HG02840 (cell line): ENCODE measurements around the gene PTGR2.
"Not testable (repeated sequence)": the region's sequence is repeated elsewhere in the genome, so short reads cannot be mapped to it uniquely, and the experiment has no call there.

ENCODE experiments used
- ATAC-seq: cut with Tn5 transposase; IDR thresholded peaks from one replicate; pipeline ENCODE4 v1.9.1; 2021; ENCODE audit warnings: mild to moderate bottlenecking, moderate library complexity, moderate number of reproducible peaks; ENCODE audit not compliant: unreplicated experiment, low FRiP score

The PTGR2 gene

DNA sequence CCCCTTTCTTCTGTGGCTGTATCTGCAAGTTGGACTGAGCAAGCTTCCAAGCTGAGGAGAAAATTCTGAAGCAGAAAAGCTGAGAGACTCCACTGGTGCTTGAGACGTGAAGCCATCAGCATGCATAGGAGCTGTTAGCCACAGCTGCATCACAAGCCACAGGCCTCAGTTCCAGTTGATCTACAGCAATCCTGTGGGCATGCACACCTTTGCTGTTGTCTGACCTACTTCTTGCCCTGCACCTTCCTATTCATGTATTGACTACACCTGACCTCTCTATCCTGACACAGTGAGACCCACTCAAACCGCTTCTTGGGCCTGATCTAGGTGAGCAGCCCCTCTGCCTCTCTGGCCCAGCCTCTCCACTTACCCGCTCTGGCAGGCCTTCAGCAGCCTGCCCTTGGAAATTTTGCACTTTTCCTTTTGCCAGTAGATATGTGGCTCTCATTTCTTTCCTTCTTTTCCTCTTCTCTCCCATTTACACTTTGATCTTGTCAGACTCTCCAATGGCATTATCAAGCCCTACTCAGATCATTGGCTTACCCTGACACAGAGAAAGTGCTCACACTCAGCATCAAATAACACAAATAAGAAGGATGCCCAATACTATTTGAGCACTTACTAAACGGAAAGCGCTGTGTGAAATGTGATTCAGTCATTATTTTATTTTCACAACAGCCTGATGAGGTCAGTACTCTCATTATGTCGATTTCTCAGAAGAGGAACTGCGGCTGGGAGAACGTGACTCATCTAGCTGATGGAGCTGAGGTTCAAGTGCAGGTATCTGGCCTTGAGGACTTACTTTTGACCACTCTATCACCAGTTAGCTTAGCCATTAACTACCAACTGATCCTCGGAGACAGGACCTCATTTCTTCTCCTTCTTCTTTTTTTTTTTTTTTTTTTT lies 21.9 kb upstream of the PTGR2 start:
- no peak for ATAC-seq

DNA sequence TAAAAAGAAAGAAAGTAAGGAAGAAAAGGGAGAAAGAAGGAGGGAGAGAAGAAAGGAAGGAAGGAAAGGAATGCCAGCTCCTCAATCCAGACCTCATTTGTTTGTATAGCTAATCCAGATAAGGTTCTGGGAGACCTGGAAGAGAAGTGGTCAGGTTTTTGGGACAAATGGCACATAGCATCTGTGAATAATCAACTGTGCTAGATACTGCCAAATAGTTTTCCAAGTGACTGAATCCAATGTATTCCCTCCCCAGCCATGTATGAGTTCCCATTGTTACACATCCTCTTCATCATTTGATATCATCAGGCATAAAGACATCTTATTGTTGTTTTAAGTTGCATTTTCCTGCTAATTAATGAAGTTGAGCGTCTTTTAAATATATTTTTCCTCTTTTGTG lies 18.6 kb upstream of the PTGR2 start:
- no peak for ATAC-seq

DNA sequence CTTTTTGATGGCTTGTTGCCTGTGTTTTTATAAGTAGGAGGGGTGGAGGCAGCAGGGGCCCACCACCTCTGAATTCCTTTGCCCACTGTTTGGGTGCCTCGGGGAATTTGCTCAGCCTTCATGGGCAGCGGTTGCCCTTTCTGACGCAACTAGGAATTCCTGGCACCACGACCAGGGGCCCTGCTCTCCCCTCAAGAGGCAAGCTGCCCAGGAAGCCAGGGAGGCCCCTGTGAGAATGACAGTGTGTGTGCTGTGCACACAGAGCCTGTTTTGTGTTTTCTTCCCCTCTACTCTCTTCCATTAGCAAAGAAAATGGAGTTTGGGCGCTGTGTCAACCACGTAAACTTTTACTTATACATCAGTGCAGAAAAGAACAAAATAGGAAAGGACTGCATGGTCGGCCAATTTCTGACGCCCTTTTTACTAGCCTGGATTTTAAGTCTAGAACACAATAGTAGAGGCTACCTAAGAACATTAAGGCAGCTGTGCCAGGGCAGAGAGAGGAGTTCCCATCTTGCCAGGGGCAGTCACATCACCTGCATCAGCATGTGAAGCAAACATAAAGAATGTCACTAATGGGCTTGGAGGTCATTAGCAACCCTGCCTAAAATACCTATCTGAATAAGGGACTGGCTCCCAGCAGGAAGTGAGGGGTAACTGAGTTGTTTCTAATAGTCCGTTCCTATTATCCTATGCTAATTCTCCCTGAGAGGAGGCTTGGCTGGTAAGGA lies 17.9 kb upstream of the PTGR2 start:
- no peak for ATAC-seq

DNA sequence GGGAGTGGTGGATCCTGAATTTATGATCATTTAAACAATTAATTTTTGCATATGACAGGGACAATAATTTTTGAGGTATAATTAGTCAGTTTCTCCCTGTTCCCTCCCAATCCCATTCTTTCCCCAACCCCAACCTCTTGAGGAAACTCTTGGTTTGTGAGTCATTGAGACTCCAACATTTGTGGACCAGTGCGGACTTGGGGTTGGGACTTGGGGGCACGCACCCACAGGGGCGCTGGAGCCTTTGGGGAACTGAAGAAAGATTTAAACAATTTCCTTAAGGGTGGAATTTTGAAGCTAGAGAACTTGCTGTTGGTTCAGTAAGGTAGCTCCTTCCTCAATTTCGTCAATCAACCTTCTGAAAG lies 17.4 kb upstream of the PTGR2 start:
- ATAC-seq, result no peak

DNA sequence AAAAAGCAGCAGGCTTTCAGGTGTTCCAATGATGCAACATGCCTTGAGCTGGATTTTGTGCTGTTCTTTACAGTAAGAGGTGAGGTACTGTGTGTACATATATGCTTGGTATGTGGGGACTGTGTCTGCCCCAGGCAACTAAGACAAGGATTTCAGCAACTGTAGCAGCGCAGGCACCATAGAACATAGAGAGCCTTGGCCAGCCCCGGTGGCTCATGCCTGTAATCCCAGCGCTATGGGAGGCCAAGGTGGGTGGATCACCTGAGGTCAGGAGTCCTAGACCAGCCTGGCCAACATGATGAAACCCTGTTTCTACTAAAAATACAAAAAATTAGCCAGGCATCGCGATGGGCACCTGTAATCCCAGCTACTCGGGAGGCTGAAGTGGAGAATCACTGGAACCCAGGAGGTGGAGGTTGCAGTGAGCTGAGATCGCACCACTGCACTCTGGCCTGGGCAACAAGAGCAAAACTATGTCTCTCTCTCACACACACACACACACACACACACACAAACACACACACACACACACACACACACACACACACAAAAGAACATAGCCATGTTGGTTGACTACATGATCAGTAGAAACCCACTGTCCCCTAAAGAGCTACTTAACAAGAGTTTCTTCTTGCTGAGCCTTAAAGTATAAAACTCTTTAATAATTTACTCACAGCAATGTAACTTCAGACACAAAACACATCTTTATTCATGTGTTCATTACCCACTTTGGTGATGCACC lies 13.2 kb upstream of the PTGR2 start:
- not testable (repeated sequence) for ATAC-seq

DNA sequence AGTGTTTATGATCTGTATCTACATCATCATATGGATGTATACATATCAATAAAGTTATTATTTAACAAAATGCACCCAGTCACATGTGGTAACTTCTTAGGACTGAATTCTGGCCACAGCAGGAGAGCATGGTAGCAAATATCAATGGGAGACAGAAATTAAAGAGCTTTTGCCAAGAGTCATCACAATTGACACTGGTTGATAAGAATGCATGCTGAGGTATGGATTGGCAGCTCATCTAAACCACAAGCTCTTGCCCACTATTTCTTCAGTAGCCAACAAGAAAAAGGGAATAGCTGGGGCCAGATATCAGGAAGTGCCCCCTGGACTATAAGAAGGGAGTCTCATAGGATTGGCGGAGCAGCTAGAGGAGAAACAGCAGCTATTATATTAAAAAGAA lies 9.4 kb upstream of the PTGR2 start:
- ATAC-seq, result no peak

DNA sequence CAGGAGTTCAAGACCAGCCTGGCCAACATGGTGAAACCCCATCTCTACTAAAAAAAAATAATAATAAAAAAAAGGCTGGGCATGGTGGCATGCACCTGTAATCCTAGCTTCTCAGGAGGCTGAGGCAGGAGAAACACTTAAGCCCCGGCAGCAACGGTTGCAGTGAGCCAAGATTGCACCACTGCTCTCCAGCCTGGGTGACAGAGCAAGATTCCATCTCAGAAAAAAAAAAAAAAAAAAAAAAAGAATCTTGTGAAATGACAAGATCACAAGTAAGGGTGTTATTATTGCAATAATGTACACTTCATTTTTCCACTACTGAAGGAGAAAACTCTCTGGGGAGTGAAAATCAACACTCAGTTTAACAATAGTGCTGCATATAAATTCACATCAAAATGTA lies 8.8 kb upstream of the PTGR2 start:
- ATAC-seq, result no peak

DNA sequence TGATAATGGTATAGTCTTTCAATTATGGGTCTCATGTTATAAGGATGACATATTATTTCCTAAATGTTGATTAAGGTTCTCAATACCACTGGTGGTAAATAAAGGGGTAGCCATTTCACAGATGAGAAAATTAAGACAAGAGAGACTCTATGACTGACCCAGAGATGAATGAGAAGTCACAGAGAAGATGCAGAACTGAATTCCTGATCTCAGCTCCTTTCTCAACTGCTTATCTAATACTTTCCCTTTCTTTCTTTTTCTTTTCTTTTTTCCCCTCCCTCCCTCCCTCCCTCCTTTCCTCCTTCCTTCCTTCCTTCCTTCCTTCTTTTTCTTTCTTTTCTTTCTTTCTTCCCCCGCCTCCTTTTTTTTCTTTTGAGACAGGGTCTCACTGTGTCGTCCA lies 8.3 kb upstream of the PTGR2 start:
- no peak for ATAC-seq

DNA sequence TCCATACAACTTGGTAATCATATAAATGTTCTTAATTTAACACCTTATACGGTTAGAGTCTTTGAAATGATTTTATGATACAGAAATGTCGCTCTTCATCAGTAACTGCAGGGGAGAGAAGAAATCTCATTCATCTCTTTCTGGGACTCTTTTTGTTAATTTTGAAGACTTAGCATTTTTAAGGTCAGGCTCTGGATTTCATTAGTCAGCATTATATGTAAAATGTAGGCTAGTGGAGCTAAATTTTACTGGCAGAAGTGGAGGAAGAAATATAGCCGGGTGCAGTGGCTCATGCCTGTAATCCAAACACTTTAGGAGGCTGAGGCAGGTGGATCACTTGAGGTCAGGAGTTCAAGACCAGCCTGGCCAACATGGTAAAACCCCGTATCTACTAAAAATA lies 4.7 kb upstream of the PTGR2 start:
- ATAC-seq, result no peak

DNA sequence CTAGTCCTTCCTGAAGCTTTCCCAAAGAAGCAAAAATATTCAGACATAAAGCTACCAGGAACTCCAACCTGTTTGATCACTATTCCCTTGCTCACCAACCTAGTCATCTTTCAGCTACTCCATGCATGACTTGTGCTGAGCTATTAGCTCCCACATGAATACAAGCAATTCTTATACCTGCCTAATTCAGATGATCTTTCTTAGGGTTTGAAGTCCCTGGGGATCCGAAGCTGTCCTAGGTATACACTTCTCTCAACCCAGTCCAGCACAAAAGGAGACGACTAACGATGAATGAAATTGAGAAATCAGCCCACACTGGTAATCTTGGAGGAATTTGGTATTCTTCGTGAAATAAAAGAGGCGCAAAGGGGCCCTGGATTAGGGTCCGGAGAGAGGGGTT lies 631 bp upstream of the PTGR2 start:
- ATAC-seq, result no peak

DNA sequence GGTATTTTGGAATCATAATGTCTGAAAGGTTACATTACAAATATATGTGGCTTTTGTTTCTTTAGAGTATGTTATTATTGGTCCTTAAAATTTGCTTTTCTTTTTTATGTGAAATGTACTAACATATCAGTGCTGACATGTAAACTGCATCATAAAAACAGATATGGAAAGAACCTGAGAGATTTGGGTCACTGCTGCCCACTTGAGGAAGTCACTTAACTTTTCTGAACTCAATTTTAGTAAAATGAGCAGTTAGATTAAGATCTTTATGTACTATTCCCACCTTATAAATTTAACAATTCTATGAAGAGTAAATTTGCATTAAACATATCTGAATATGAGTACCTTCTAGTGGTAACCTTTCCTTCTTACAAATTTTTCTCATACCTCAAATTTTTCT lies 7.5 kb downstream of the PTGR2 start:
- no peak for ATAC-seq

DNA sequence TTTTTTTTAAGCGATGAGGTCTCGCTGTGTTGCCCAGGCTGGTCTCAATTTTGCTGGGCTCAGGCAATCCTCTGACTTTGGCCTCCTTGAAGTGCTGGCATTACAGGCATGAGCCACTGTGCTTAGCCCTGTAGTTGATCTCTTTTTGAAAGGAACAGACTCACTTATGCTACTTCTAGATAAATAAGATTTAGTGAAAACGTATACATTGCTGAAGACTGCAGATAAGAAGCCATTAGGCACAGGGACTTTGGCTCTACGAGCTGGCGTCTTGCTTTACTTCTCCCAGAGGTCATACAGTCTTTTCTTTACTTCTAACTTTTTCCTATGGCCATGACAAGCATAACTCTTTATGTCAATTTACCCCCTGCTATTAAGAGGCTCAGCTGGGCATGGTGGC lies 9.4 kb downstream of the PTGR2 start:
- ATAC-seq, result no peak

DNA sequence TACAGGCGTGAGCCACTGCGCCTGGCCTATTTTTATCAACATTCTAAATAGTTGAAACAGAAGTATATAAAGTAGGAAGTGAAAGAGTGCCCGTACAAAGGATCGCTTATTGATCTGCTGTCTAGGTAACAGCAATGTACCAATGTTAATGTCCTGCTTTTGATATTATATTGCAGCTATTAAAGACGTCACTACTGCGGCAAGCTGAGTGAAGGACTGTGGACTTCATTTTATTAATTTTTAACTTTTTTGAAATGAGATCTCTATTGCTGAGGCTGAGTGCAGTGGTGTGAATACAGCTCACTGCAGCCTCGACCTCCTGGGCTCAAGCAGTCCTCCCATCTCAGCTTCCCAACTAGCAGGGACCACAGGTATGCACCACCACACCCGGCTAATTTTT lies 10.8 kb downstream of the PTGR2 start:
- no peak for ATAC-seq

DNA sequence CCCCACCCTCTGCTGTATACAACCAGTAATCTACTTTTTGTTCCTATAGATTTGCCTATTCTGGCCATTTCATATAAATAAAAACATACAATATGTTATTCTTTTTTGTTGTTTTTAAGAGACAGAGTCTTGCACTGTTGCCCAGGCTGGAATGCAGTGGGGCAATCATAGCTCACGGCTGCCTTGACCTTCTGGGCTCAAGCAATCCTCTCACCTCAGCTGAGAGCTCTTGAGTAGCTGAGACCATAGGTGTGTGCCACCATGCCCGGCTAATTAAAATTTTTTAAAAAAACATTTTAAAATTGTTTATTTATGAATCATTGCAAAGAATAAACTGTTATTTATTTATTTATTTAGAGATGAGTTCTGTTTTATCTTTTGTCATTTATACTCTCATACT lies 11.6 kb downstream of the PTGR2 start:
- ATAC-seq, result no peak

DNA sequence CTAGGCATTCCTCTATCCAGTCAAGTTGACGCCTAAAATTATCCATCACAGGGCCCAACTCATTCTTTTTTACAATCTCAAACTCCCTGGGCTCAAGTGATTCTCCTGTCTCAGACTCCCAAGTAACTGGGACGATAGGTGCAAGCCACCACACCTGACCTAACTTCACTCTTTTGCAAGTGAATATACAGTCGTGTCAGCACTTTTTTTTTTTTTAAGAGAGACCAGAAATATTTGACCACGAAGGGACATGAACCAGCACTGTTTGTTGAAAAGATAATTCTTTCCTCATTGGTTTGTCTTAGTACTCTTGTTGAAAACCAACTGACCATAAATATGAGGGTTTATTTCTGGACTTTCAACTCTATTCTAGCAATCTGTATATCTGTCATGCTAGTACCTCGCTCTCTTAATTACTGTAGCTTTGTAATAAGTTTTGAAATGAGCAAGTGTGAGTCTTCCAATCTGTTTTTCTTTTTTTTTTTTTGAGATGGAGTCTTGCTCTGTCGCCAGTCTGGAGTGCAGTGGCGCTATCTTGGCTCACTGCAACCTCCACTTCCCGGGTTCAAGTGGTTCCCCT lies 14.0 kb downstream of the PTGR2 start:
- ATAC-seq, result no peak

DNA sequence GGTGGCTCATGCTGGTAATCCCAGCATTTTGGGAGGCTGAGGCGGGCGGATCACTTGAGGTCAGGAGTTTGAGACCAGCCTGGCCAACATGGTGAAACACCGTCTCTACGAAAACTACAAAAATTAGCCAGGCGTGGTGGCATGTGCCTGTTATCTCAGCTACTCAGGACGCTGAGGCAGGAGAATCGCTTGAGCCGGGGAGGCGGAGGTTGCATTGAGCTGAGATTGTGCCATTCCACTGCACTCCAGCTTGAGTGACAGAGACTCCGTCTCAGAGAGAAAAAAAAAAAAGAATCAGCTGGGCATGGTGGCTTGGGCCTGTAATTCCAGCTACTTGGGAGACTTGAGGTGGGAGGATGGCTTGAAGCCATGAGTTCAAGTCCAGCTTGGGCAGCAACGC lies 18.1 kb downstream of the PTGR2 start:
- not testable (repeated sequence) for ATAC-seq

DNA sequence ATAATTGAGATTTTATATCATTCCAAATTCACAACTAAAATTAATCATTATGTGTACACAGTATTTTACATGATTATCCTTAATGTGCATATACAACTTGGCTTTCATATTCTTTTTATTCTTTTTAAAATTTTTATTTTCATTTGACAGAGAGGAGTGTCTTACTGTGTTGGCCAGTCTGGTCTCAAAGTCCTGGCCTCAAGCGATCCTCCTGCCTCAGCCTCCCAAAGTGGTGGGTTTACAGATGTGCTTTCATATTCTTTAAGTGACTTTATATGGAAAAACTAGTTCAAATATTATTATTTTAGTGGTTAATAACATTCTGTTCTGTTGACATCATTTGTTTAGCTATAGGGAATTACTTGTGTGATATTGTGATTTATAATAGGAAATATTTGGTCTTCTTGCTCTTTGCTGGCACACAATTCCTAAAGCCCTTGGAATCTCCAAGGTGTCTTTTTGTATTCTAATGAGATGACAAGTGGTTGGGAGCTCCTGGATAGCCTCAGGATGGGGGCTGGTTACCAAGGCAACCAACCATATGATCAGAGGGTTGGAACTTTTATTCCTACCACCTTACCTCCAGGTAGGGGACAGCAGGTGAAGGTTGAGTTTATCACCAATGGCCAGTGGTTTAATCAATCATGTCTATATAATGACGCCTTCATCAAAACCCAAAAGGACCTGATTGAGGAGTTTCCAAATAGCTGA lies 19.0 kb downstream of the PTGR2 start:
- ATAC-seq, result no peak

DNA sequence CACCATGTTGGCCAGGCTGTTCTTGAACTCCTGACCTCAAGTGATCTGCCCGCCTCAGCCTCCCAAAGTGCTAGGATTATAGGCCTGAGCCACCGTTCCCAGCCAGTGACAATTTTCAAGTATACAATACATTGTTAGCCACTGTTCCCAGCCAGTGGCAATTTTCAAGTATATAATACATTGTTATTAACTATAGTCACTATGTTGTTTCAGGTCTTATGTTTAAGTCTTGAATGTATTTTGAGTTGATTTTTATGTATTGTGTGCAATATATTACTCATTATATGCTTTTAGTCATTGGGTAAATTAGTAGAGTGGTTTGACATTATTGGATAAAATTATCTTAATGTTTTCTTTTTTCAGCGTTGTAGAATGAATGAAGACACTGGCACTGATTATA lies 22.0 kb downstream of the PTGR2 start:
- ATAC-seq, result no peak

DNA sequence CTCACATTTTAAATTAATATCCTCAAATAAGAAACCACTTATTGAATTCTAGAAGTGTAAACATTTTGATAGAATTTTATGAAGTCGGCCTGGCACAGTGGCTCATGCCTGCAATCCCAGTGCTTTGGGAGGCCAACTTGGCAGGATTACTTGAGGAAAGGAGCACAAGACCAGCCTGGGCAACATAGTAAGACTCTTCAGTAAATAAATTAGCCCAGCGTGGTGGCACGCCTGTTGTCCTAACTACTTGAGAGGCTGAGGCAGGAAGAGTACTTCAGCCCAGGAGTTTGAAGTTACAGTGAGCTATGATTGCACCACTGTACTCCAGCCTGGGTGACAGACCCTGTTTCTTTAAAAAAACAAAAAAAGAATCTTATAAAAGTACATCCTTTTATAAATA lies 26.2 kb downstream of the PTGR2 start:
- ATAC-seq, result no peak

DNA sequence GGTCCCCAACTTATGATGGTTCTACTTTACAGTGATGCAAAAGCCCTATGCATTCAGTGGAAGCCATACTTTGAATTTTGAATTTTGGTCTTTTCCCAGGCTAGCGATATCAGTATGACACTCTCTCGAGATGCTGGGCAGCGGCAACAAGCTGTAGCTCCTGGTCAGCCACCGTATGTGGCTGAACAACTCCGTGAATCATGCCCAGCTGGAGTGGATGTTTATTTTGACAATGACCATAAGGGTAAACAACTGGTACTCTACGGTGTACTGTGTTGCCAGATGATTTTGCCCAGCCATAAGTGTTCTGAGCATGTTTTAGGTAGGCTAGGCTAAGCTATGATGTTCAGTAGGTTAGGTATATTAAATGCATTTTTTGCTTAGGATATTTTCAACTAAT lies 26.8 kb downstream of the PTGR2 start:
- ATAC-seq, result no peak
